Small intestine (tissue), 7 donors: ENCODE results near the gene TMEM127. TPM values are rescaled to one million over a fixed set of nuclear protein-coding genes. Genes with fewer than 3 reads are reported as not detected.
"Not testable (repeated sequence)": the region's sequence is repeated elsewhere in the genome, so short reads cannot be mapped to it uniquely, and the experiment has no call there.

Source experiments
- DNase-seq, 2 donors: peaks; one replicate each; pipeline versions ENCODE4 v3.0.0 to v3.0.0-alpha.2; 2013
- FAIRE-seq: peaks from 2 replicates; lab custom pipeline; 2012; peaks lifted over from hg19 to GRCh38; lab: Jason Lieb, UNC
- H3K27ac ChIP-seq, 3 donors: one replicate each; pipeline ENCODE4 v1.5.1; 2013; ENCODE audit warnings: low read length in 2 of 3, mild to moderate bottlenecking in 2 of 3, control low read depth in 1 of 3, inconsistent platforms in 1 of 3, low read depth in 1 of 3, moderate library complexity in 1 of 3
- H3K27me3 ChIP-seq, 3 donors: one replicate each; pipeline ENCODE4 v1.6.1; 2013; ENCODE audit warnings: low read length in 3 of 3, inconsistent platforms in 1 of 3; ENCODE audit not compliant: control insufficient read depth in 3 of 3, insufficient read depth in 3 of 3
- H3K36me3 ChIP-seq, 3 donors: one replicate each; pipeline ENCODE4 v1.6.1; 2013; ENCODE audit warnings: low read length in 3 of 3, inconsistent platforms in 1 of 3, low read depth in 1 of 3, mild to moderate bottlenecking in 1 of 3, moderate library complexity in 1 of 3; ENCODE audit not compliant: control insufficient read depth in 3 of 3, insufficient read depth in 2 of 3
- H3K4me1 ChIP-seq, 3 donors: one replicate each; pipeline ENCODE4 v1.6.1; 2013; ENCODE audit warnings: low read length in 2 of 3, inconsistent platforms in 1 of 3, low read depth in 1 of 3, mild to moderate bottlenecking in 1 of 3, moderate library complexity in 1 of 3; ENCODE audit not compliant: control insufficient read depth in 3 of 3, insufficient read depth in 2 of 3
- H3K4me3 ChIP-seq, 3 donors: one replicate each; pipeline ENCODE4 v1.5.1; 2013; ENCODE audit warnings: low read length in 3 of 3, control low read depth in 1 of 3, inconsistent platforms in 1 of 3, low read depth in 1 of 3, mild to moderate bottlenecking in 1 of 3, moderate library complexity in 1 of 3
- H3K9me3 ChIP-seq, 2 donors: one replicate each; pipeline ENCODE4 v1.6.1; 2013; ENCODE audit warnings: low read depth in 1 of 2, low read length in 1 of 2; ENCODE audit not compliant: control insufficient read depth in 2 of 2, insufficient read depth in 1 of 2
- WGBS, 3 donors: extraction: QIAGEN DNeasy Blood & Tissue Kit; methylation state at CpG; one replicate each; pipeline ENCODE4 v1.1.7; 2013; 5-methylcytosine and 5-hydroxymethylcytosine counted together
- polyA plus RNA-seq, 4 donors: library from polyadenylated mRNA; stranded (reverse) in 3 of 4; unstranded in 1 of 4; fragments of 200-250 nt in 3 of 4; fragments of 120-200 nt in 1 of 4; gene quantifications; one replicate each; pipeline versions ENCODE4 v1.2.1 to v1.2.3, GENCODE V29; 2013
- donor health status: healthy with polysubstance abuse.
- donor health status: control.
- donor health status: control.
- donor health status: Bipolar disorder and iron deficiency.
- donor health status: healthy.

TMEM127 gene
- polyA plus RNA-seq, 4 donors, result 12.1 to 47.9 (median 21.1) TPM

DNA sequence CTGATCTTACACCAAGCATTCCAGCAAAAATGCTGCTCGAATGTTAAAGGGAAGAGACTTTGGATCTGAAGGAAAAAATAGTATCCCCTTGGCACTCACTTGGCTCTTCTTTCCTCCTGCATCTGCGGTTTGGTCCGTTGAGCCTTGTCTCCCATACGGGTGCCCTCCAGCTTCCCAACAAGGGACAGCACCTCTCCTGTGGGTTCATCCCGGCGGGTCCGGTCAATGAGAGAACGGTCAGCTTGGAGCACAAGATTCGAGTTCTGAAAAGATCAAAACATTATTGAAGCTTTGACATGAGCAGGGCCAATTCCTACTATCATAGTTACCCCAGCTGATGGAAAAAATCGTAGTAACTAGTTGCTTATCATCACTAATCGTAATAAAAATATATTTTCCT lies 38.8 kb upstream of the TMEM127 start:
- no peak for DNase-seq
- 58 to 65% (median 62%) methylated on average over 11 of the region's 11 CpGs for WGBS, 3 donors
- peaks cover 12 to 33% (median 18%) of the 10 kb centered on the region in 3 donors for H3K36me3 ChIP-seq
- H3K4me3 ChIP-seq, result peak overlapping the region in 2 of 3 donors; percentile 83 to 98
- H3K27ac ChIP-seq, result peak overlapping the region in 1 of 3 donors; percentile 86
- FAIRE-seq, result no peak
- peaks cover 2 to 11% (median 4%) of the 10 kb centered on the region in 3 donors for H3K4me1 ChIP-seq
- no peaks in the 10 kb centered on the region for H3K27me3 ChIP-seq
- H3K9me3 ChIP-seq, result no peaks in the 10 kb centered on the region

DNA sequence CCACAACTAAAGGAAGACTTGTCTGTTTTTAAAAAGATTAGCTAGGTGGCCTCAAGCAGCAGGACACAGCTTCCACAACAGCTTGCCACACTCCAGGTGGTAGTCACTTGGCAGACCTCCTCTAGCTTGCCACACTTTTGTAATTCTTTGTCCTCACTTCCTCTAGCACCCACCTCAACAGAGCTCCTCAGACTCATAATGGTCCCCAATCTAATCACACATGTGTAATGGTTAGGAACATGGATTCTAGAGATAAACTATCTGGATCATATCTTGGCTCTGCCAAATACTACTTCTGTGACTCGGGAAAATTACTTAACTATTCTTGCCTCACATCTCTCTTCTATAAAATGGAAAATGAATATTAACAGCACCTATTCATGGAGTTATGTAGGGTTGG lies 36.1 kb upstream of the TMEM127 start:
- peaks cover 2 to 11% (median 4%) of the 10 kb centered on the region in 3 donors for H3K4me1 ChIP-seq
- peaks cover 30 to 51% (median 30%) of the 10 kb centered on the region in 3 donors for H3K36me3 ChIP-seq
- no peaks in the 10 kb centered on the region for H3K9me3 ChIP-seq
- no peak overlapping the region for H3K4me3 ChIP-seq
- H3K27me3 ChIP-seq, result no peaks in the 10 kb centered on the region
- no peak for DNase-seq
- no peak overlapping the region for H3K27ac ChIP-seq
- FAIRE-seq, result no peak
- WGBS, 3 donors, result 69 to 90% (median 77%) methylated on average over 1 of the region's 1 CpG

DNA sequence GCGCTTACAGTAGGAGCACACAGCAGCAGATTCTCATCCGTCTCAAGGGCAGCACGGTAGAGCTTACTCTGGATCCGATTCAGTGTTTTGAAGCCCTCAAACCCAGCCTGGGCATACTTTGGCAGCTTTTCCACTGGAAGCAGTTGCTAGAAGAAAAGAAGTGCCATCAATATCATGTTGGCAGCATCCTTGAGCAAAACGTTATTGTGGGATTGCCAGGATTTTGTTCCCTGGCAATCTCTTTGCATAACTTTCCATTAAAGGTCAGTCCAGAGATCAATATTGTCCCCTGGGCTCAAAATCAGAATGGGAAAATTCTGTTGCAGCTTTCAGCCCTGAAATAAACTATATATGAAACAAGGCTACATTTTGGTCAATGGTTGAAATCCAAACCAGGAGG lies 31.1 kb upstream of the TMEM127 start:
- no peak overlapping the region for H3K4me3 ChIP-seq
- no peaks in the 10 kb centered on the region for H3K9me3 ChIP-seq
- no peaks in the 10 kb centered on the region for H3K27me3 ChIP-seq
- peaks cover 48 to 65% (median 55%) of the 10 kb centered on the region in 3 donors for H3K36me3 ChIP-seq
- 86 to 88% (median 86%) methylated on average over 5 of the region's 5 CpGs for WGBS, 3 donors
- no peak overlapping the region for H3K27ac ChIP-seq
- FAIRE-seq (no peak), DNase-seq (no peak)
- no peaks in the 10 kb centered on the region for H3K4me1 ChIP-seq

DNA sequence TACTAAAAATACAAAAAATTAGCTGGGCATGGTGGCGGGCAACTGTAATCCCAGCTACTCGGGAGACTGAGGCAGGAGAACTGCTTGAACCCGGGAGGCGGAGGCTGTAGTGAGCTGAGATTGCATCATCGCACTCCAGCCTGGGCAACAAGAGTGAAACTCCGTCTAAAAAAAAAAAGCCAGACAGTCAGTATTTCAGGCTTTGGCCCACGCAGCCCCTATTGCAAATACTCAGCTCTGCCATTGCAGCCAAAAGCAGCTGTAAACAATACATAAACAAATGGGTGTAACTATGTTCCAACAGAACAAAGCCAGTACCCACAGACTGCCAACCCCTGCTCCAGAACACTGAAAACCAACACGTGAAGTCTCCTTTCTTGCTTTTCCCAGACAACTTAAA lies 28.5 kb upstream of the TMEM127 start:
- peaks cover 53 to 70% (median 68%) of the 10 kb centered on the region in 3 donors for H3K36me3 ChIP-seq
- FAIRE-seq, H3K27ac ChIP-seq, H3K4me1 ChIP-seq, H3K4me3 ChIP-seq, H3K27me3 ChIP-seq, DNase-seq, H3K9me3 ChIP-seq: not testable (repeated sequence)
- 88 to 95% (median 90%) methylated on average over 8 of the region's 8 CpGs for WGBS, 3 donors

DNA sequence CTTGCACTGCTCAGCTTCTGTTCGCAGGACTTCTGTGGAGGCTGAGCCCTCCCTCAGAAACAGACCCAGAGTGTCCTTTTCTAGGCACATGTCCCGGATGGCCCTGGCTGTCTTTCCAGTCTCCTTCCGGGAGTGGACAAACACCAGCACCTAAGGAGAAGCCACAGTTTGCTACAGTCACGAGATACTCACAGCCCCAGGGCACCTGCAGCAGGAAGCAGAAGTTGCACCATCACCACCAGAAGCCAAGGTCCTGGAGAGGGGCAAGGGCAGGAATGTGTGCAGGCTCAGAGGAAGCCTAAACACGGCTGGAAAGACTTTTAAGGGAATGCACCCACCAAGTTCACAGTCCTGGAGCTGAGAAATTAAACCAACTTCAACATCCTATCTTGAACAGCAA lies 26.0 kb upstream of the TMEM127 start:
- 94% methylated on average over 5 of the region's 5 CpGs for WGBS, 3 donors
- Histone ChIP-seq H3K27ac (no peak overlapping the region), H3K27me3 (no peaks in the 10 kb centered on the region), H3K4me1 (no peaks in the 10 kb centered on the region), H3K9me3 (no peaks in the 10 kb centered on the region), H3K4me3 (no peak overlapping the region), H3K36me3 (peaks cover 47 to 77% (median 70%) of the 10 kb centered on the region in 3 donors)
- DNase-seq, result no peak
- FAIRE-seq, result no peak

DNA sequence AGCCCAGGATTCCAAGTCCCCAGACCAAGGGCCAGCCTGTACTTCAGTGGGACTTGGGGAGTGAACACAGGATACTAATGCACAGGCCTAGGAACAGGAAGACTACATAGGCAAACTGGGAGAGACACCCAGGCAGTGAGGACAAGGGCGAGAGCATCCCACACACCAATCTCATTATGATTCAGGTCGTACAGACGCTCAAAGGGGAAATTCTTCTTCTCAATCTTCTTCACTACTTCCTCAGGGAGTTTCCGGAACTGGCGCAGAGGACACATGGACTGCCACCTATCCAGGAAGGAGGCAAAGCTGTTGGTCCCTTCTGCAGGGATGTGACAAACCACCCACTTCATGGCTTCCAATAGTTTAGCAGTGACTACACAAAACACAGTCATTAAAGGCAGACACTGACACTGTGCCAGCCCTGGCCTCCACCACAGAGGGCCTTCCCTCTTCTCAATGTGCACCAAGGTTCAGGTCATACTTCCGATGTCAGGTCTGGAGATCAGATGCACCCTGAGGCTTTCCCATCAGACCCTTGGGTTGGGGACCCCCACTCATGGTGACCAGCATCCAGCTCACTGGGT lies 21.6 kb upstream of the TMEM127 start:
- no peak overlapping the region for H3K4me3 ChIP-seq
- no peaks in the 10 kb centered on the region for H3K4me1 ChIP-seq
- H3K36me3 ChIP-seq, result peaks cover 45 to 90% (median 75%) of the 10 kb centered on the region in 3 donors
- no peak for FAIRE-seq
- DNase-seq, result no peak
- 83 to 86% (median 85%) methylated on average over 6 of the region's 6 CpGs for WGBS, 3 donors
- H3K9me3 ChIP-seq, result no peaks in the 10 kb centered on the region
- H3K27ac ChIP-seq, result no peak overlapping the region
- no peaks in the 10 kb centered on the region for H3K27me3 ChIP-seq

DNA sequence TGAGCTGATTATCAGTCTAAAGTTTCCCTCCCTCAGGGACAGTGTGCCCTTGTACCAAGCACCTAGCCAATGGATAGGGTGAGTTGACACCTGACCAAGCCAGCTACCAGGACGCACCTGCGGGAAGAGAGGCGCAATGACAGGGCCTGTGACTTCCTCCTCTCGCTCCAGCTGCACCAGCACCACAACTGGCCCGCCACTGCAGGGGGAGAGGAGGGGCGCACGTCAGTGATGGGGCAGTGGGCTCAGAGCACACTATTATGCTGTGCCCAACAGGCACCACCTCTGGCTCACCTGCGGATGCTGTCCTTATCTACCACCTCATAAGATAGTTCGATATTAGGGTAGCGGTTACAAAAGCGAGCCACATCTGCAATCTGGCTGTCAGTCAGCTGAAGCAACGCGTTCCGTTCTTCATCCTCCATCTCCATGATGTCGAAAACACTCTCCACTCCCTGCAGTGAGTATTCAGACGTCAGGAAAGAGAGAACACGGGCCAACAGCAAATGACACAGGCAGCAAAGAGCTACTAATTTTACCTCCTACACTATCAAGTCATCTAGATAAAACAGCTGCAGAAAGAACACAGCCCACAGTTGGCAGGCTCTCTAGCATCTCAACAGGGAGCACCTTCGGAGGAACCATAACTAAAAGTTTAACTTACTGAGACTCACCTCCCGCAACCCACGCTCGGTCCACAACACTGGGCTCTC lies 11.1 kb upstream of the TMEM127 start:
- Histone ChIP-seq H3K4me1 (no peaks in the 10 kb centered on the region), H3K9me3 (no peaks in the 10 kb centered on the region), H3K4me3 (no peak overlapping the region), H3K27ac (no peak overlapping the region), H3K27me3 (no peaks in the 10 kb centered on the region), H3K36me3 (peaks cover 17 to 72% (median 32%) of the 10 kb centered on the region in 3 donors)
- FAIRE-seq (no peak), DNase-seq (no peak)
- WGBS, 3 donors, result 96 to 97% (median 96%) methylated on average over 20 to 21 of the region's 21 CpGs

DNA sequence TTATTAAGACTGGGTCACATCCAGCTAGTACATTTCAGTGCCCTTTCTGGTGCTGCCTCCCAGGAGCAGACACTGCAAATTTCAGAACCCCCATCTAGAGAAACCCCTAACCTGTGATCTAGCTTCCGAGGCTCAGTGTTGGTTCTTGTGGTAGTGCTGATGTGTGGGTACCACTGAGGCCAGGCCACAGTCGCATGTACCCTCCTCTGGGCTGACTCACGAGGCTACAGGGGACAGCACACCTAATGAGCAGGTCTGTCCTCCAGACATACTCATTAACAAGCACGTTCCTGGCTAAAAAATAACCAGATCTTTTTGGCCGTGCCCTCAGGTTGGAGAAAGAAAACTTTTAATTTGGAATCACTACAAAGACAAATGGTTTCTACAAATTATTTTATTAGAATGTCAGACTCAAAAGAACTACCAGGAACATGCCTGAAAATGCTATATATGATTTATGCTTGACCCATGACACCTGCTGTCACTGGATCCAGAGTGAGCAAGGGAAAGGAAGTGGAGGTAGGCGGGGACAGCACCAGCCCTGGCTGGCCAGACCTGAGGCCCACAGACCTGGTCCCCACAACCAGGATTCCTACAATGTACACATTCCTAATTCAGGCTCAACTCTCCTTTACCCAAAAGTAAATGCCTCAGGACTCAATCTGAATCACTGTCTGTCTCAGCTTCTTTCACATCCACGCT lies 8.7 kb upstream of the TMEM127 start:
- DNase-seq (no peak), FAIRE-seq (no peak)
- Histone ChIP-seq H3K36me3 (peaks cover 17 to 63% (median 34%) of the 10 kb centered on the region in 3 donors), H3K9me3 (no peaks in the 10 kb centered on the region), H3K27ac (no peak overlapping the region), H3K4me1 (no peaks in the 10 kb centered on the region), H3K27me3 (no peaks in the 10 kb centered on the region), H3K4me3 (no peak overlapping the region)
- WGBS, 3 donors, result 73 to 78% (median 75%) methylated on average over 7 of the region's 7 CpGs
